ENCODE results near the gene SERPINA5.
"Not testable (repeated sequence)": the region's sequence is repeated elsewhere in the genome, so short reads cannot be mapped to it uniquely, and the experiment has no call there.

Gene SERPINA5

DNA sequence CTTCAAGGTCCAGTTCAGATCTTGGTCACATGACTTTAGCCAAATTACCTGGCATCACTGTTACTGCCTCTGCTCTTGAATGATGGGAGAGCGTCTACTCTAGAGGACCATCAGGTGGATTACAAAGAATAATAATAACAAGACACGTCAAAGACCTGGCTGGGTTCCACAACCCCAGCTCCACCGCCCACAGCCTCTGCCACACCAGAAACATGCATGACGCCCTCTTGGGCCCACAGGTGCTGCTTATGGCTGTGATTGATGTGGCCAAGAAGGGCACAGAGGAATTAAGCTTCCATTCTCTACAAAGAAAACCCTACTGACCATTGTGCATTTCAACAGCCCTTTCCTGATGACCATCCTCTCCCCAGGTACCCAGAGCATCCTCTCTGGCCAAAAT, 49.2 kb downstream of the SERPINA5 start:
- no peak for DNase-seq

DNA sequence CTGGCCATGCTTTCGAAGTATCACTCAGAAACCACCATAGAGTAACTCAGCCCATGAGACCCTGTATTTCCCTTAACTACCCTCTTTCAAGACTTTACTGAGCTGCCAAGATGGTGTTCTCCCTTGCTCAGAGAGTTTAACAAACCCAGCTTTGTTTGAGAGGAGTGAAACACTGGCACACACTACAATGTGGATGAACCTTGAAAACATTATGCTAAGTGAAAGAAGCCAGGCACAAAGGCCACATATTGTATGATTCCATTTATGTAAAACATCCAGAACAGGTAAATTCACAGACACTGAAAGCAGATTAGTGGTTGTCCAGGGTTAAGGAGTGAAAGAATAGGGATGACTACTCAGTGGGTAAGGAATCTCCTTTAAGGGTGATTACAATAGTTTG, 49.8 kb downstream of the SERPINA5 start:
- DNase-seq = no peak

DNA sequence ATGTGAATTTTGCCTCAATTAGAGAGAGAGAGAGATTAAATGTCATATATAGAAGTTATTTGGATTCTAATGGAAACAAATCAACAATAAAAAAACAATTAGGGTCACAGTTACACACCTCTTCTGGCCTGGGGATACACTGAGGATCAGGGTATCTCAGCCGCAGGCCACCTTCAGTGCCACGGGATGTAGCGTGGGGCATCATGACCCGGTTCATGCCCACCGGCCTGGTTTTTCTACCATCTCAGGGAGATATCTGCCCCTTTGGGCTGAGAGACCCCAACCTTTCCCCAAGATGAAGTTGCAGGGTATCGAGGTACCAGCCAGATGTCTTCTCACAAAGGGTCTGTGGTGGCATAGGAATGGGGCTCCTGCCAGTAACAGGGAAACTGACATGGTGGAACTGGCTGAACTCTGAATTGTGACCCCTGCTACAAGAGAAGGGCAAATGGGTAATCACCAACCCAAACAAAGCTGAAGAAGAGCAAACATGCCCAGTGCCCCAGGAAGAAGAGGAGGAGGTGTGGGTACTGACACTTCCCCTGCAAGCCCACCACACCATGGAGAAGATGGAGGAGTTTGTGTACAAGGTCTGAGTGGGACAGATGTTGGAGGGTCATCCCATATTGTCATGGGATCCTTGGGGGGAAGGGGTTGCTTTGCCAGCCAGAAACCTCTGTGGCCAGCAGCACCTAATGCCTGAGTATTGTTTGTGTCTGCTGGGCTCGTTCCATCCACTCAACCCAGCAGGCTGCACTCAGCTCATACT, 50.5 kb downstream of the SERPINA5 start:
- no peak for DNase-seq

DNA sequence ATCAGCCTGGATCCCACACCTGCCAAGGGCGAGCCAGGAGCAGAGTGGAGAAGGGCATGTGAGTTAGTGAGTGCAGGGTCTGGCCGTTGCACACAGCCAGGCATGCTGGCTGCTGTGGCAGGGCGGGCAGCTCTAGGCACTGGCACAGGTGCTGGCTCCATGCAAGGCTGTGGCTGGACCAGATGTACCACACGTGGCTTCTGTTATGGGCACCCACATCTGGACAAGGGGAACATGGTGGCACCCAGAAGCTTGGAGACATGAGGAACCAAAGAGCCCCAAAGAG, 51.0 kb downstream of the SERPINA5 start:
- DNase-seq = no peak

DNA sequence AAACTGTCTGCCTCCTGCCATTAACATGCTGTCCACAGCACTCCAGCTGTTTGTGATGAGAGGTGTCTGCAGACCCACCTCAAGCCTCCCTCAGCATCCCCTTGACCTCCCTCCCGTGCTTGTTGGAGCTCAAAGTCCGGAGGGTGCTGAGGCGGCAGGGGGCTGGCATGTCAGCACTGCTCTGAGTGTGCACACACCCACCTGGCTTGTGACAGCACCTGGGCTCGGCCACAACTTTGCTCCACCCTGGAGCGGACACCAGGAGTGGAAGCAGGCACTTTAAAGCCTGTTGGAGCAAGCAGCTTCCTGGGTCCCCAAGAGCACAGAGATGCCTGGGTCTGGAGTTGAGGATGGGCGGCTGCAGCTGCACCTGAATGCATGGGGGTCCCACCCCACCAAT, 51.9 kb downstream of the SERPINA5 start:
- no peak for DNase-seq

DNA sequence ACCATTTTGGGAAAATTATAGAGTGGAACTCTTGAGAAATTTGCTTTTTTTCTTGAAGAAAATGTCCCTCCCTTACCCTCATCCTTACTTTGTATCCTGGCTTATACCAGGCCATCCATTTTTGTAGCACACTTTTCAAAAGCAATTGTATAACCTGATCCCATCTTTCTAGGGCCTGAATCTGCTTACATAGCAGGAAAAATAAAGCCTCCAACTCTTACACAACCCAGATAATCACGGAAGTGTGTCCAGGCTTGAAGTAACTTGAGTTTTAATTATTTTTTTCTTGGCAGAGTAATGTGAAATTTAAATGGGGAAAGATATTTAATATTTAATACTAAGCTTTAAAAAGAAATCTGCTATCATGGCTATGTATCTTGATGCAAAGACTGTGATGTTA, 53.9 kb downstream of the SERPINA5 start:
- no peak for DNase-seq

DNA sequence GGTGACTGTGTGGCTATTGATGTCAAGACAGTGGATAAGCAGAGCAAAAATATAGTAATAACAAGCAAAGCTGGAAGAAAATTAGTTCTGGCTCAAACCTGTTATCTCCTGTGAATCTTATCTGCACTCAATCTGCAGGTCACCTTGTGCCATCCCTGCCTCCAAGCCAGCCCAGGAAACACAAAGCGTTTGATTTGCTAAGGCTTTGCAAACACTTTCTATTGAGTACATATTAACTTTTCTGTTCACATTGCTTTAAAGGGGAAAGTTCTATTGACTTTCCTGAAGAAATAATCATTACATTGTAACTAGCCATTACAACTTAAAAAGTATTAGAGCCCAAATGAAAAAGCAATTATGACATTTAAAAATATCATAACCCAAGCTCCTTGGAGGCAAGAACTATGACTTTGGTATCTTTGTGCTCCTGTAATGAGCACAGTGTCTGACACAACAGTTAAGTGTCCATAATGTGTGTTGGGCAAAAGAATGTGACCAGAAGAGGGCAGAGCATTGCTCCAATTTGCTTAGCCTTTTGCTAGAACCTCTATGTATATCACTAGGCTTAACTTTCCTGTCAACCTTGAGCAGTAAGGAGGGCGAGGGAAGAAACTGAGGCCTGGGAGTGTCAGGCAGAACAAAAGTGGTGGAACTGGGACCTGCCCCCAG, 55.7 kb downstream of the SERPINA5 start:
- DNase-seq = no peak

DNA sequence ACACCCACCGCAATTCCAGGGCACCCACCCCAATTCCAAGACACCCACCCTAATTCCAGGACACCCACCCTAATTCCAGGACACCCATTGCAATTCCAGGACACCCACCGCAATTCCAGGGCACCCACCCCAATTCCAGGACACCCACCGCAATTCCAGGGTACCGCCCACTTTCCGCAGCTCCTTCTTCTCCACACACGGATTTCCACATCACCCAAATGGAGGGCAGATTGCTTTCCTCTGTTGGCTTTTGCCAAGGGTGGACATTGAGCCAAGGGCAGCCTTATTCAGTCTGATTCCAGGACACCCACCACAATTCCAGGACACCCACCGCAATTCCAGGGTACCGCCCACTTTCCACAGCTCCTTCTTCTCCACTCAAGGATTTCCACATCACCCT, 56.6 kb downstream of the SERPINA5 start:
- not testable (repeated sequence) for DNase-seq

DNA sequence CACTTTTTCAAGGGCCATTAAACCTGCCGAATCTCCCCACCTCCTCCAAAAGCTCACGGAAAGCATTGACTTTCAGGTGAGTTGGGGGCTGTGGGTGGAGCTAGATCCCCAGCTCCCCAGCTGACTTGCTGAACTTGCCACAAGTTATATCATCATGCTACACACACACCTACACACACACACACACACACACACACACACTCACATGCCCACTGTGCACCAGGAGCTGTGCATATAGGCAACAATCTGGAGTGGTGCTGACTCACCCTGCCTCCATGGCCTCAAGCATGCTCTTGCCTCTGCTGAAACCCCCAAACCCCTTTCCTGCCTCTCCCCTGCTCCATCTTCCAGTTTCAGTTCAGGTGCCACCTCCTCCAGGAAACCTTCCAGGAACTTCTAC, 57.1 kb downstream of the SERPINA5 start:
- DNase-seq = no peak

DNA sequence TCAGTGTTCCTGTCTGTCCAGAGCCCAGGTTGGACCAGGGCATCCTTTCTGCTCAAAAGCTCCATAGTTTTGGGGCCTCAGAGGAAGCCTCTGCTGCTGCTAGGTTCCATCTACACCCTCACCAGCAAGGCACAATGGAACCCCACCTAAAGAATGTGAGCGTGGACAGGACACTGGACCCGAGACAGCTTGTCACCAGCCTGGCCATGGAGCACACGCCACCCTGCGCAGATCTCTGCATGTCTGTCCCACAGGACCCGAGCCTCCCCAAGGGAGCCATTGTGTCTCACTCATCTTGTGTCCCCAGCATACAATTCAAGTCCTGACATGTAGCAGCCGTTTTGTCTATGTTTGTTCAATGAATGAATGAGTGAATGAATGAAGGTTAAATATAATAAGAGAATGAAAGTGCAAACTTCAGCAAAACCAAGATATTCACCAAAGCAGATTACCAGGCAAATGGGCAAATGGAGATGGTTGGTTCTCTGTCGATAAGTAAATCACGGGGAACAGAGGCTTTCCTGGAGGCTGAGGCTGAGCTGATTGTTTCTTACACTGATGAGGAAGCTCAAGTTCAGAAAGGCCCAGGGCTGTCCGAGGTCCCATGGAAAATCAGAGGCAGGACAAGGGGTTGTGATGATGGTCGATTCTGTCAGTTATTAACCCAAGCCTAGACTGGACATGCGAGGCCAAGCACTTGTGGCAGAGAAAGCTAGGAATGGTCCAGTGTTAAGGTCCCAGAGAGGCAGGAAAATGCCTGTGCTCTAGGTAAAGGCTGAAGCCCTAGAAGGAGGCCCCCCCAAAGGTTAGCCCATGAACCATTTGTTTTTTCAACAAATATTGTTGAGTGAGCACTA, 58.0 kb downstream of the SERPINA5 start:
- DNase-seq = no peak

DNA sequence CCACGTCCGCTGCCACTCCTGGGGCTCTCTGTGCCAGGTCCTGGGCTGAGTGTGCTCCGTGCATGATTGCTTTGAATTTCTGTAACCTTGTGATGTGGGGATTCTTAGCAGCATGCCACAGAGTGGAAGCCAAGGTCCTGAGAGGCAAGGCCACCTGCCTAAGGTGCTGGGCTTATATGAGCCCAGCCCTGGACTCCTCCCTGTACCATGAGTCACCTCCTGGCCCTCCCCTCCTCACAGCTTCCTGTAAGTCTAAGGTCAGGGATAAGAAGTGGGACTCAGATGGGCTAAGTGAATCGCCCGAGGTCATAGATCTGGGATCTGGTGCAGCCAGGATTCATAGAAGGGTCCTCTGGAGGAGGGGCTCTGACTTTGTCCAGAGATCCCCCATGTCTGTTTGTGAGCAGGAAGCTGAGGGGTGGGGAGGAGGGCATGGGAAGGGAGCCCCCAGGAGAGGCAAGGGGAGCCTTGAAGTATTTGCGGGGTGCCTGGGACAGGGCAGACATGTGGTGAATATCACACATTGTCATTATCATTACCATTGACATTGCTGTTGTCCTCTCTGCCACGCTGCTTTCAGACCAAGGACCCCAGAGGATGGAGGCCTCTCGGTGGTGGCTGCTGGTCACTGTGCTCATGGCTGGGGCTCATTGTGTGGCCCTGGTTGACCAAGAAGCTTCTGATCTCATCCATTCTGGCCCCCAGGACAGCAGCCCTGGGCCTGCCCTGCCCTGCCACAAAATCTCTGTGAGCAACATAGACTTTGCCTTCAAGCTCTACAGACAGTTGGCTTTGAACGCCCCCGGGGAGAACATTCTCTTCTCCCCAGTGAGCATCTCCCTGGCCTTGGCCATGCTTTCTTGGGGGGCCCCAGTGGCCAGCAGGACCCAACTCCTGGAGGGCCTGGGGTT, 59.8 kb downstream of the SERPINA5 start:
- no peak for DNase-seq

DNA sequence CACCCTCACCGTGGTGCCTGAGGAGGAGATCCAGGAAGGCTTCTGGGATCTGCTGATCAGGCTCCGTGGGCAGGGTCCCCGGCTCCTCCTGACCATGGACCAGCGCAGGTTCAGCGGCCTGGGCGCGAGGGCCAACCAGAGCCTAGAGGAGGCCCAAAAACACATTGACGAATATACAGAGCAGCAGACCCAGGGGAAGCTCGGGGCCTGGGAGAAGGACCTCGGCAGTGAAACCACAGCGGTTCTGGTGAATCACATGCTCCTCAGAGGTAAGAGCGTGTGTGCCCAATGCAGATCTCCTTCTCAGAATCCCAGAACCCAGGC, 60.4 kb downstream of the SERPINA5 start:
- no peak for DNase-seq

All from fibroblast of upper back skin (primary cell).